GM20431 (cell line): ENCODE results near the gene TXNL4B.

Source experiments
- in situ Hi-C: fragments of 300-500 bp; cut with MseI, MboI; formaldehyde crosslinking; loops from one replicate; pipeline ENCODE4 v1.15.0; 2020; ENCODE audit warnings: low sequenced_read_pairs; ENCODE audit not compliant: unreplicated experiment

The TXNL4B gene

DNA sequence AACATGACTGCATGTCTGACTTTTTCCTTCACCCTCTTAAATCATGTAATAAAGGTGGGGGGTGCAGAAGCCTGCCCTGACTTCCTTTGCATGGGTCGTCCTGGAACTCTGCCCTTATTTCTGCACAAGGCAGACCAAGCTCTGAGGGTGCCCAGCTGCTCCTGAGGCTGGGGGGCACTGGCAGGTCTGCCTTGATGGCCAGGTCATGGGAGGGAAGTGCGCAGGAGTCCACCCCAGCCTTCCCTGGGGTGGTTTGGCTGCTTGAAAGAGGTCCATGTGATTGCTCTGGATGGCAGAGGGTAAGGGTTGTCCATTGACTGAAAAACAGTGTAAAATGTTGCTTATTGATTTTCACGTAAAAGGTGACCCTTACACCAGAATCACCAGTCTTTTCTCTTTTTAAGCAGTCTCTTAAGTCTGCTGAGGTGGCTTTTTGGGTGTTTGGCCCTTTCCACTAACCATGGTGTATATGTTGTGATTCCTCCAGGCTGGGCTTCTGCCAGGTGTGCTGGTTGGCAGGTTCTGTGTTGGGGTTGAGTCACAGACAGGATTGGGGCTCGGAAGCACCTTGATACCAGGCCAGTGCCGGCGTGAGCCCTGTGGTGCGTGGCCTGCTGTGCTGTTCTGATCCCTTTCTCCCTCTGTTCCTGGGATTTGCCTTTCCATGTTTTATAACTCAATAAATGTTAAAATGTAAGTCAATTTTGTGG lies 19.6 kb upstream of the TXNL4B start:
- in situ Hi-C loops = no loop called here

DNA sequence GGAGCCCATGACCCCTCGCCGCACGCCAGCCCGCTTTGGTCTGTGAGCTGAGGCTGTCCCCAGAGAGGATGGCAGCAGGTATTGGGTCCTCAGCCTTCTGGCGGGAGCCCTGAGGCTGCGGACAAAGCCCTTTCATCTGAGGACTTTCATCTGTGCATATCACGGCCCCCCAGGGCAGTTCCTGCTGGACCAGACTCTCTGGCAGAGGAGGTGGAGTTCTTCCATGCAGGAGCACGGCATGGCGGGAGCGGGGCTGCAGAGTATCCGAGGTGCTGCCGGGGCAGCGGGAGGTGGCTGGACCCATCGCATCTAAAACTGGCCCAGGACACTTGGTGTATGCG lies 19.0 kb upstream of the TXNL4B start:
- in situ Hi-C loops = no loop called here

DNA sequence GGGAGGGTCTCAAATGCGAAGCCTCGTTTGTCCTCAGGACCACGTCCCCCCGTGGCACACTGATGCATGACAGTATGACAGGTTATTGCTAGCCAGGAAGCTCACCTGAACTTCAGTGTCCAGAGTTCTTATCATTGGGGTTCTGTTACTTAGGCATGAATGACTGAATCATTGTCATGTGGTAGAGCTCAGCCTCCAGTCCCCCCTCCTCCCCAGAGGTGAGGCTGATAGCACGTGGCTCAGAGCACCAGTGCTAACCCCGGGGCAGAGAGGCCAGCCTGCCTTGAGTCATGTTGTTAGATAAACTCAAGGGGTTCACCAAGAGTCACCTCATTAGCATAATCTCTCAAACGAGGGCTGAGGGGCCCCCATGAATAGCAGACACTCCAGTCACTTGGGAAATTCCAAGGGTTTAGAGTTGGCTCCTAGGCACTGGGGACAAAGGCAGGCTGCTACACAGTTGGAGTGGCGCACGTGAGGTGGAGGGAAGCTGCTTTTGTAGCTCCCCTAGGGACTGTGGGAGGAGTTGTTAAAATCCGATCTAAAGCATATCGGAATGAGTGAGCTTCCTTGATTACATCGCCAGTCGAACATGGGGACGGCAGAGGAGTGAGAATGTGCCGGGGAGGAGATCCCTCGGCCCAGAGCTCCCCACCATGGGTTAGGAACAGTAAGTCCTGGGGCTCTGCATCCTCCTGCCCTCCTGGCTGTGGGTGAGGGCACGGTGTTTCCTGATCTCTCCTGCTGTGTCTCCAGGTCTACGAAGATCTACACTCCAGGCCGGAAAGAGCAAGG lies 18.4 kb upstream of the TXNL4B start:
- in situ Hi-C loops = no loop called here

DNA sequence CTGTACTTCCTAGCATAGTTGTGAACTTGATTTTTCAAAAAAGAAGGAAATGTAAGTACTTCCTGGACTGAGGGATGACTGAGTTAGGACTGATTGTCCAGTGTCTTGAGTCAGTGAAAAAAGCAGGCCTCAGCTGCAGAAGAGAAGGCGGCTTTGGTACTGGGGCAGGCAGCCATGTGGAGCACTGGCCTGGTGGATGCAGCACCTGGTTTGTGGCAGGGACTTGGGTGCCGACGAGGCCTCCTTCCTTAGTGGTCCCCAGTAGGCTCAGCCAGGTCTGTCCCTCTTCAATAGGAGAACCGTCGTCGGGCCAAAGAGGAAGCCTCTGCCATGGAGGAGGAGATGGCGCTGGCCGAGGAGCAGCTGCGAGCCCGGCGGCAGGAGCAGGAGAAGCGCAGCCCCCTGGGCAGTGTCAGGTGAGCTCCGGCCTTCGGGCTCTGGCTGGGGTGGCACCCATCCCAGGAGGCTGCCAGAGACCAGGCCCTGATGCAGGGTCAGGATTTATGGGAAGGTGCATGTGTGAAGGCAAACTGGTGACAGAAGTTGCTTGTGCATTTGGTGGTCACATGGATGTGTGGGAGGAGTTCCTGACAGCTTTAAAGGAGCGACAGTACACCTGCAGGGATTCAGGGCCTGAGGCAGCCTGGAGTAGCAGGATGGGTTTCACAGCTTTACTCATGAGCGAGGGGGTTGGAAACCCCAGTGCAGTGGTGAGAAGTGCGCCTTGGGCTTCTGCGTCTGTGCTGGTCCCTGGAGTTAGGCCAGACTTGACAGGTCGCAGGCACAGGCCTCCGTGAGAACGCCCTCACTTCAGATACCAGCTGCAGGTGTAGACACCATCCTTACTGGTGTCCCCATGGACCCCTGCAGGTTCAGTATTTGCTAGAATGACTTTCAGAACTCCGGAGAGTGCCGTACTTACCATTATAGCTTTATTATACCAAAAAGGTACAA lies 17.5 kb upstream of the TXNL4B start:
- in situ Hi-C loops = no loop called here

DNA sequence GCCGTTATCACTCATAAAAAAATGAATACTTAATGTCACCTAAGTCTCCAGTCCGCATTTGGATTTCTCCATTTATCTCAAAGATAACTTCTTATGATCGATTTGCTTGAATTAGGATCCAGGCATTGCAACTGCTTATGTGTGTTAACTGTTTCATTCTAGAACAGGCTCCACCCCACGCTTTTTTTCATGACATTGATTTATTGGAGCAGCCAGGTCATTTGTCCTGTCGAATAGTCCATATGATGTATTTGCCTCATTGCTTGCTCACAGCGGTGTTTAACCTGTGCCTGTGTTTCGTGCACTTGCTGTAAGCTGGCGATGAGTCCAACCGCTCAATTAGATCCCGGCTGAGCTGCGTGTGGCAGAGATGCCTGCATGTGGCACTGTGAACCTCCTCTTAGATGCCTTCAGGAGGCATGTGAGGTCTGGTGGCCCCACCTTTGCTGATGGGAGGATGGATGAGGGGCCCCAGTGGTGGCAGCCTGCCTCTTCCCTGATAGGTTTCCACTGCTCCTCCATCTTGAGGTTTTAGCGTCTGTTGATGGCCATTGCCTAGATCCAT lies 16.6 kb upstream of the TXNL4B start:
- in situ Hi-C loops = no loop called here

DNA sequence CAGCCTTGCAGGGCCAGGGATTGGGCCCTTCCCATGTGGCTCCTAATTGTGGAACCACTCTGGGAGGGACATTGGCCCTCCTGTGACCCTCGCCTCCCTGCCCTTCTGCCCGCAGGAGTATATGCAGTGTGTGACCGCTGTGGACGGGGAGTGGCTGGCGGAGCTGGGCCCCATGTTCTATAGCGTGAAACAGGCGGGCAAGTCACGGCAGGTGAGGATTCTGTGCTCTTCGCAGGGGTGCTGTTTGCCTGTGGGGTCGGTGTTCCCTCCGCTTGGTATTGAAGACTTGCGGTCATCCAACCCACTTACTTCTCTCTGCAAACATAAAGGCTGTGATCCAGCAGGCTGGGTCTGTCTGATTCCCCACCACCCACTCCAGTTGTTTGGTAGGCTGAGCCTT lies 15.9 kb upstream of the TXNL4B start:
- in situ Hi-C loops = no loop called here

DNA sequence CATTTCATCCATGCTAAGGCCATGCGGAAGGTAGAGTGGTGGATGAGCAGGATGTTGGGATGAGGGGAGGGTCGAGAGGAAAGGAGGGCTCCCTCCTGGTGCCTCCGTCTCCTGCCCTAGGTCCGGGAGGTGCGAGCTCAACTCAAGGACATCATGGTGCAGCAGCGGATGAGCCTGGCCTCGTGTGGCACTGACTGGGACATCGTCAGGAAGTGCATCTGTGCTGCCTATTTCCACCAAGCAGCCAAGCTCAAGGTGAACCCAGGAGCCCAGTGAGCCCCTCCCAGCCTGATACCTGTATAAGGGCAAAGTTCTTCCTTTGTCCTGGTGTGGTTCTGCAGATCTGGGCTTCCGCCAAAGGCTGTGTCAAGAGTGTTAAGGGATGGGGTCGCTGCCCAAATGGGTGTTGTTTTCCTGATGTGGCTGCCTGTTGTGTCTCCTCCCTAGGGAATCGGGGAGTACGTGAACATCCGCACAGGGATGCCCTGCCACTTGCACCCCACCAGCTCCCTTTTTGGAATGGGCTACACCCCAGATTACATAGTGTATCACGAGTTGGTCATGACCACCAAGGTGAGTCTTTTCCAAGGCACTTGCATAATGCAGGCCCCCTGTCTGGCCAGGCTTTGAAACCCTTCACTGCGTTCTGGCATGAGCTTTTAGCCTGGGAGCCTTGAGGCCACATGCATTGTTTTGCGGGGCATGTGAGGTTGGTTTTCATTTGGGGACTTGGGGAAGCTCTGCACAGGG lies 15.1 kb upstream of the TXNL4B start:
- in situ Hi-C loops = no loop called here

DNA sequence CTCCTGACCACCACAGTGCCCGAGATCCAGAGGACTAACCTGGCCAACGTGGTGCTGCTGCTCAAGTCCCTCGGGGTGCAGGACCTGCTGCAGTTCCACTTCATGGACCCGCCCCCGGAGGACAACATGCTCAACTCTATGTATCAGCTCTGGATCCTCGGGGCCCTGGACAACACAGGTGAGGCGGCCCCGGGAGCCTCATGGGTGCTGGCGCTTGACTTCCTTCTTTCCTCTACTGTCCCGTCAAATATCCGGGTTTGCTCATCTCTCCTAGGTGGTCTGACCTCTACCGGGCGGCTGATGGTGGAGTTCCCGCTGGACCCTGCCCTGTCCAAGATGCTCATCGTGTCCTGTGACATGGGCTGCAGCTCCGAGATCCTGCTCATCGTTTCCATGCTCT lies 14.0 kb upstream of the TXNL4B start:
- in situ Hi-C loops = no loop called here

DNA sequence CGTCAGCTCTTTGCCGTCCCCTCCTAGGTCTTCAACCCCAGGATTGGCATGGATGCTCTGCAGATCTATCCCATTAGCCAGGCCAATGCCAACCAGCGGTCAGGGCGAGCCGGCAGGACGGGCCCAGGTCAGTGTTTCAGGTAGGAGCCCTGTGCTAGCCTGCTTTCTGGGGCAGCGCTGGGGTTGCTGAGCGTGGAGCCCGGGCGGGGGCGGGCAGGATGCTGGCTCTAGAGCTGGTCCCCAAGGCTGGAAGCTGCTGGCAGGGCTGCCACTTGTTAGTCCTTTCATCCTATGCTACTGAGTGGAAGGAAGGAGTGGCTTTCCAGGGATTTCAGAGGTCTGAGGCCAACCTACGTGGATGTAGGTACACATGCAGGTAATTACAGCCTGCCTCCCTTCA lies 12.6 kb upstream of the TXNL4B start:
- in situ Hi-C loops = no loop called here

DNA sequence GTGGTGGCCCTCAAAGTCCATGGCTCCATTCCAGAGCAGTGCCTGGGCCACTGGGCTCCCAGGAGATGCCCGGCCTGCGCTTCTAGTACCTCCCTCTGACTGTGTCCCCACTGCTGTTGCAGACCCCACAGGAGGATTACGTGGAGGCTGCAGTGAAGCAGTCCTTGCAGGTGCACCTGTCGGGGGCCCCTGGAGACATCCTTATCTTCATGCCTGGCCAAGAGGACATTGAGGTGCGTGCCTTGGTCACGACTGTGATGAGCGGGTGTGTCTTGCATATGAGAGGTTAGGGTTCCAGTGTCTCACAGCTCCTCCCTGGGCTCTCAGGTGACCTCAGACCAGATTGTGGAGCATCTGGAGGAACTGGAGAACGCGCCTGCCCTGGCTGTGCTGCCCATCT lies 11.5 kb upstream of the TXNL4B start:
- in situ Hi-C loops = no loop called here

DNA sequence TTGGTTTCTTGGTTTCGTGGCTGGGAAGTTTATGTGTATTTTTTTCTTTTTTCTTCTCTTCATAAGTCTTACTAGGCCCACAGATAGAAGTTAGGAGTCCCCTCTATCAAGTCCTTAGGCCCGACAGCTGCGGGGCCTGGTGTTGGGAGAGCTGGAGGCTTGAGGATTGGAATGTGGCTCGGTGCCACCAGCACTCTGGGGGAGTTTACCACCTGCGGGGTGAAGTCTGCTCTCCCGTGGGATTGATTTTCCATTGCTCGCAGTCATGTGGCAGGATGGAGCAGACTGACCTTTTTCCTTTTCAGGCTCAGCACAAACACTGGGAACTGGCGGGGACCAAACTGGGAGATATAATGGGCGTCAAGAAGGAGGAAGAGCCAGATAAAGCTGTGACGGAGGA lies 7.8 kb upstream of the TXNL4B start:
- in situ Hi-C loops = no loop called here

DNA sequence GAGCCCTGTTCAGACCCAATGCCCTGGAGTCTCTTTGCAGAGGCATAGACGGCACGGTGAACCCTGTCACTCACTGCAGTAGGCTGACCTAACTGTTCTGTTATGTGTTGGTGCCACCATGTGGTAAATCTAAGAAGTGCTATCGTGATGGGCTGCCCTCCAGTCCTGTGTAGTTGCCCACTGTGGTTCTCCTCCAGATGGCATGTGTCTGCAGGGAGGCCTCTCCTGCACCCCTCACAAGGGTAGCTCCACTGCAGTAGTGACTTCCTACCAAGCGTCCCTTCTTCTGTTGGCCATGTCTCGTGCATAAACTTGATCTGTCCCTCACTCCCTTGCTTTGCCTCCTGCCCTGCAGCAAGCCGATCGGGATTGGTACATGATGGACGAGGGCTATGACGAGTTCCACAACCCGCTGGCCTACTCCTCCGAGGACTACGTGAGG lies 6.0 kb upstream of the TXNL4B start:
- in situ Hi-C loops = no loop called here

DNA sequence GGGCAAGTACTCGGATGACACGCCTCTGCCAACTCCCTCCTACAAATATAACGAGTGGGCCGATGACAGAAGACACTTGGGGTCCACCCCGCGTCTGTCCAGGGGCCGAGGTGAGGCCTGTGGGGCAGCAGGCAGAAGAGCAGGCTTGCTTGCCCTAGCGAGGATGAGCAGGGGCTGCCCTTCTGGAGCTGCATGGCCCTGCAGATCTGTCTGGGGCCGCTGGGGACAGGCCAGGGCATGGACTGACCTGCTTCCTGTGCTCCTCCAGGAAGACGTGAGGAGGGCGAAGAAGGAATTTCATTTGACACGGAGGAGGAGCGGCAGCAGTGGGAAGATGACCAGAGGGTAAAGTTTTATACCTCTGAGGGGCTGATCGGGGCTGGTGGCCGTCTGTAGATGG lies 5.5 kb upstream of the TXNL4B start:
- in situ Hi-C loops = no loop called here

DNA sequence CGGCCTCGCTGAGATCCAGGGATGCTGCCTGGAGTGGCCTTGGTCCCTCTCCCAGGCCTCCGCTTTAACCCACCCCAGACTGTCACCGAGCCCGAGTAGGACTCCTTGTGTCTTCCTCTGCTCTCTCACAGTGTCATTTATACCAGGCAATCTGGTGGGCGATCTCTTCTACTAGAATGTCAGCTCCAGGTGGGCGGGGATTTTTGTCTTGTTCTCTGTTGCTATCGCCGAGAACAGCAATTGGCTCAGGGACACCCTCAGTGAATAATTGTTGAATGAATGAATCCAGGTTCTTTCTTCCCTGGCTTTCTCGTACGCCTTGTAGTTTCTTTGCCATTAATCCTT lies 818 bp upstream of the TXNL4B start:
- in situ Hi-C loops = no loop called here

DNA sequence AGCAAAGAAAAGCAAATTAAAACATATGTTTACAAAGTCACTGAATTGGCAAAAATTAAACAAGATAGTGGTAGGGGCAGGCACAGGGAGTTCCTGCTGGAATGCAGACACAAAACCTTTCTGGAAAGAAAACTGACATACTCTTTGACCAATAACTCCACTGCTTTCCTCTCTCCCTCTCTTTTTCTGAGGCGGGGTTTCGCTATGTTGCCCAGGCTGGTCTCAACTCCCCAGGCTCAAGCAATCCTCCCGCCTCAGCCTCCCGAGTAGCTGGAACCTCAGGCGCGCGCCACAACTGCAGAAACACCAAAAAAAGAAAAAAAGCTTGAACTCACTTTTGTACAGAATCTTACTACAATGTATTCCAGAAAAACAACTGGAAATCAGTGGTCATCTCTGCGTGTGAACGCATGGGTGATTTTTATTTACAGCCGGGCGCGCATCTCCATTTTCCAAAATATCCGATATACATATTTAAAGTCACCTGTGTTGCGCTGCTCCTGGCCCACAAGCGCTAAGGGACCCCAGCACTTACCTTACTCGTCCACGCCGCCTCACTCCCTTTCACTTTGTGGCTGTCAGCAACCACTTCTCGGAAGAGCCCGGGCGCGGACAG lies 480 bp downstream of the TXNL4B start:
- in situ Hi-C loops = no loop called here

DNA sequence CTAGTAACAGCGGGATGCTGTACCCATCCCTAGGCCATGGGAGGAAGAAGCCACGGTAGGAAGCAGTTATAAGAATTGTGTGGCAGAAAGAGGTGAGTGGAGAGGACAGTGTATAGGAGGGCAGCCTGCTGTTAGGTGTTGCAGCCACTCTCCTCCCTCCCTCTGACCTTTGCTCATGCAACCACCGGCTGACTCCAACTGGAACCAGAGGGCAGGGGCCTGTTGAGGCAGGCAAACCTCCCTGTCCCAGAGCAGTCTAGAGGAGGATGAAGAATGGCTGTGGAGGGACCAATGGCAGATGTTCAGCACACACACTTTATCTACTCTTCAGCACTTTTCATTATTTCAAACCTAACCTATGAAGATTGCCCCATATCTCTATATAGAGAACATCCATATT lies 2.2 kb downstream of the TXNL4B start:
- in situ Hi-C loops = no loop called here

DNA sequence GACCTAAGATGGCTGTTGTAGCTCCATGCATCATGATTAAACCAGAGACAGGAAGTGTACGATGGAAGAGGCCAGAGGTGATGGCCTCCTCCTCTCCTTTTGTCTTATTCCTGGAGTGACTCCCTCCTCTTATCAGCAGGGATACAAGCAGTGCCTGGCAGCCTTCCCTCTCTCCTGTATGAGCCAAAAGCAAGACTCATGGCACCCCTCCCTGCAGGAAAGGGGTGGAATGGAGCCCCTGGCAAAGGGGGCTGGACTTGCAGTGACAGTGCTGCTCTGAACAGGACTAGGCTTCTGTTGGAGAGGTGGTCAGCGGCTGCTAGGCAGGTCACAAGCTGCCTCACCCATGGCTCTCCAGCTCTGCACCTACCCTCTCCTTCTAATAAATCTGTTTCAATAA lies 8.4 kb downstream of the TXNL4B start:
- in situ Hi-C loops = no loop called here

DNA sequence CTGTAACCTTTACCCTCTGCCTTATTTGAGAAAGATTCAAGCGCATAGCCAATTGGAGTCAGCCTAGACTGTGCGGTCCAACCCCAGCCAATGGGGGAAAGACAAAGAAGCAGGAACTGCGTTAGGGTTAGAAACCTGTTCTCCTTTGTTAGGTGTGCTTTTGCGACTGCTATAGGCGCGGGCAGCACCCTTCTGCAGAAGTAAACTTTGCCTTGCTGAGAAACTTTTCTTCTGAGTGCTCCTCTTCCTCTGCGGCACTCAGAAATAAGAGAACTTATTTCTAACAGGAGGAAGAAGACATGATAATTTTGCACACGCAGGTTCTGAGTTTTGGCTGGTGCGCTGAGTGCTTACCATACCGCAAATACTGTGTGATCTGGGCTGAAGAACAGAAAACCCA lies 9.0 kb downstream of the TXNL4B start:
- in situ Hi-C loops = no loop called here

DNA sequence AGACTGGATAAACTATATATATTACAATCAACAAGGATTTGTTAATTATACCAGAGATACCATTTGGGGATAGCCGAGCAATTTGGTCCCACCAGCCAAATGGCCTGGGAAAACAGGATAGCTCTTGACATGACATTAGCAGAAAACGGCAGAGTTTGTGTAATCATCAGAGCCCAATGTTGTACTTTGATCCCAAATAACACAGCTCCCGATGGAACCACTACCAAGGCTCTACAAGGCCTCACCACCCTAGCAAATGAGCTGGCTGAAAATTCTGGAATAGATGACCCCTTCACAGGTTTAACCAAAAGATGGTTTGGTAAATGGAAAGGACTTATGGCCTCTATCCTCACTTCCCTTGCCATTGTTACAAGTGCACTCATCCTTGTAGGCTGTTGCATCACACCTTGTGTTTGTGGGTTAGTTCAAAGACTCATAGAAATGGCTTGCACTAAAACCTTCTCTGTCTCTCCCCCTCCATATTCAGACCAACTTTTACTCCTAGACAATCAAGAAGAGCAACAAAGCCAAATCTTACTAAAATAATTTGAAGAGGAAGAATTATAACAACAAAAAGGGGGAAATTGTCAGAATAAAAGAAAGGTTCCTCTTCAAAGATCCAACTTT lies 9.5 kb downstream of the TXNL4B start:
- in situ Hi-C loops = no loop called here
